HepG2 (cell line): Measurements from ENCODE around the gene TOB1. TPM values are rescaled to one million over a fixed set of nuclear protein-coding genes. Genes with fewer than 3 reads are reported as not detected.

Source experiments
- AGO1 ChIP-seq: fragments of 200-400 bp; formaldehyde crosslinking; IDR thresholded peaks from 2 replicates; pipeline ENCODE4 v1.6.1; 2017; ENCODE audit warnings: mild to moderate bottlenecking, low read depth, low read length, moderate library complexity; ENCODE audit not compliant: poor library complexity, severe bottlenecking
- ATF1 ChIP-seq: IDR thresholded peaks from 2 replicates; pipeline ENCODE4 v1.6.1; 2016; ENCODE audit warnings: mild to moderate bottlenecking, control low read depth
- BCL6 ChIP-seq: IDR thresholded peaks from 2 replicates; pipeline ENCODE4 v1.6.1; 2016; ENCODE audit warnings: missing genetic modification reagents, missing compliant biosample characterization
- CBX2 ChIP-seq, 2 experiments: fragments of 200-600 bp in 1 of 2; sonication (generic); formaldehyde crosslinking in 1 of 2; IDR thresholded peaks; 2 replicates each; pipeline versions ENCODE4 v1.7.0 to v1.8.1; 2018 to 2022; ENCODE audit warnings: low read depth in 2 of 2, low read length in 1 of 2, mild to moderate bottlenecking in 1 of 2, missing genetic modification reagents in 1 of 2
- CEBPB ChIP-seq: IDR thresholded peaks from 2 replicates; pipeline ENCODE4 v1.6.1; 2011; ENCODE audit warnings: low read depth, low read length, improper control_type of control experiment, borderline replicate concordance
- IKZF4 ChIP-seq: sonication (generic); formaldehyde crosslinking; IDR thresholded peaks from 2 replicates; pipeline ENCODE4 v1.5.1; 2020; ENCODE audit warnings: borderline replicate concordance, mild to moderate bottlenecking, low read depth, missing genetic modification reagents; ENCODE audit errors: not compliant biosample characterization
- KDM3A ChIP-seq: IDR thresholded peaks from 2 replicates; pipeline ENCODE4 v1.6.1; 2018; ENCODE audit warnings: low read depth, missing compliant biosample characterization
- KDM4B ChIP-seq: sonication (generic); formaldehyde crosslinking; IDR thresholded peaks from 2 replicates; pipeline ENCODE4 v1.4.0; 2020; ENCODE audit warnings: missing genetic modification reagents
- MZF1 ChIP-seq: sonication (generic); formaldehyde crosslinking; IDR thresholded peaks from 2 replicates; pipeline ENCODE4 v1.8.1; 2023; ENCODE audit warnings: mild to moderate bottlenecking, missing genetic modification reagents, borderline replicate concordance
- NFATC3 ChIP-seq: sonication (generic); formaldehyde crosslinking; IDR thresholded peaks from 2 replicates; pipeline ENCODE4 v1.5.1; 2020; ENCODE audit warnings: mild to moderate bottlenecking, missing genetic modification reagents
- ZBTB7A ChIP-seq: sonication (generic); formaldehyde crosslinking; IDR thresholded peaks from 2 replicates; pipeline ENCODE4 v1.8.0; 2022; ENCODE audit warnings: mild to moderate bottlenecking, missing genetic modification reagents
- ZFP37 ChIP-seq: sonication (generic); formaldehyde crosslinking; IDR thresholded peaks from 2 replicates; pipeline ENCODE4 v1.4.0; 2020; ENCODE audit warnings: missing genetic modification reagents, borderline replicate concordance
- ZNF138 ChIP-seq: sonication (generic); formaldehyde crosslinking; IDR thresholded peaks from 2 replicates; pipeline ENCODE4 v1.5.0; 2020; ENCODE audit warnings: mild to moderate bottlenecking, low read depth, missing genetic modification reagents
- ZNF205 ChIP-seq: IDR thresholded peaks from 2 replicates; pipeline ENCODE4 v1.6.1; 2018; ENCODE audit warnings: missing biosample characterization, missing genetic modification reagents
- ZNF33B ChIP-seq: sonication (generic); formaldehyde crosslinking; IDR thresholded peaks from 2 replicates; pipeline ENCODE4 v1.5.1; 2020; ENCODE audit warnings: mild to moderate bottlenecking, missing genetic modification reagents
- ZNF367 ChIP-seq: sonication (generic); formaldehyde crosslinking; IDR thresholded peaks from 2 replicates; pipeline ENCODE4 v1.4.0; 2020; ENCODE audit warnings: missing genetic modification reagents, borderline replicate concordance
- ZNF589 ChIP-seq: sonication (generic); formaldehyde crosslinking; conservative IDR thresholded peaks from 2 replicates; pipeline ENCODE4 v1.8.0; 2022; ENCODE audit warnings: mild to moderate bottlenecking, moderate library complexity, missing genetic modification reagents
- ZNF607 ChIP-seq: sonication (generic); formaldehyde crosslinking; IDR thresholded peaks from 2 replicates; pipeline ENCODE4 v1.5.1; 2020; ENCODE audit warnings: missing genetic modification reagents, mild to moderate bottlenecking, borderline replicate concordance
- ZSCAN12 ChIP-seq: sonication (generic); formaldehyde crosslinking; IDR thresholded peaks from 2 replicates; pipeline ENCODE4 v1.9.0; 2021; ENCODE audit warnings: mild to moderate bottlenecking, missing genetic modification reagents
- polyA plus RNA-seq, 8 experiments: library from polyadenylated mRNA; depleted of rRNA in 3 of 8; stranded (reverse) in 7 of 8; unstranded in 1 of 8; fragments of >200 nt; fragmentation: Illumina TruSeq in 4 of 8; extraction: Trizol in 4 of 8; gene quantifications; 2 replicates each; pipeline versions ENCODE4 v1.2.1 to v1.2.3, GENCODE V29; 2011 to 2016; ENCODE audit warnings: low read depth in 4 of 8, missing spikeins in 1 of 8, mixed read lengths in 1 of 8; ENCODE audit not compliant: insufficient read depth in 1 of 8
- total RNA-seq, 5 experiments: library from RNA; depleted of rRNA; stranded (reverse); fragments of >200 nt; fragmentation: Illumina TruSeq; extraction: Trizol; gene quantifications; 2 replicates each; pipeline ENCODE4 v1.2.3, GENCODE V29; 2016; ENCODE audit warnings: low read depth in 1 of 5
- TF ChIP-seq, protein P1 (sequence below): sonication (generic); formaldehyde crosslinking; IDR thresholded peaks from 2 replicates; pipeline ENCODE4 v1.4.0; 2020; ENCODE audit warnings: missing genetic modification reagents
- TF ChIP-seq, protein P2 (sequence below): sonication (generic); formaldehyde crosslinking; IDR thresholded peaks from 2 replicates; pipeline ENCODE4 v1.8.0; 2022; ENCODE audit warnings: mild to moderate bottlenecking, missing genetic modification reagents
- TF ChIP-seq, protein P3 (sequence below): sonication (generic); formaldehyde crosslinking; IDR thresholded peaks from 2 replicates; pipeline ENCODE4 v1.5.1; 2020; ENCODE audit warnings: mild to moderate bottlenecking, moderate library complexity, missing genetic modification reagents
- TF ChIP-seq, protein P4 (sequence below): IDR thresholded peaks from 2 replicates; pipeline ENCODE4 v1.6.1; 2012; ENCODE audit warnings: inconsistent platforms
- TF ChIP-seq, protein P5 (sequence below), 2 experiments: fragments of 450-650 bp in 1 of 2; sonication (generic) in 1 of 2; formaldehyde crosslinking; IDR thresholded peaks; 2 replicates each; pipeline versions ENCODE4 v1.5.0 to v1.8.0; 2020 to 2022; ENCODE audit warnings: mild to moderate bottlenecking in 1 of 2, missing genetic modification reagents in 1 of 2

TOB1 gene
- total and polyA plus RNA-seq, 2 of the 13 experiments (the other 11 are each of a cell fraction or from before 2014, with no cell fraction given): 21.9 to 57.7 TPM

DNA sequence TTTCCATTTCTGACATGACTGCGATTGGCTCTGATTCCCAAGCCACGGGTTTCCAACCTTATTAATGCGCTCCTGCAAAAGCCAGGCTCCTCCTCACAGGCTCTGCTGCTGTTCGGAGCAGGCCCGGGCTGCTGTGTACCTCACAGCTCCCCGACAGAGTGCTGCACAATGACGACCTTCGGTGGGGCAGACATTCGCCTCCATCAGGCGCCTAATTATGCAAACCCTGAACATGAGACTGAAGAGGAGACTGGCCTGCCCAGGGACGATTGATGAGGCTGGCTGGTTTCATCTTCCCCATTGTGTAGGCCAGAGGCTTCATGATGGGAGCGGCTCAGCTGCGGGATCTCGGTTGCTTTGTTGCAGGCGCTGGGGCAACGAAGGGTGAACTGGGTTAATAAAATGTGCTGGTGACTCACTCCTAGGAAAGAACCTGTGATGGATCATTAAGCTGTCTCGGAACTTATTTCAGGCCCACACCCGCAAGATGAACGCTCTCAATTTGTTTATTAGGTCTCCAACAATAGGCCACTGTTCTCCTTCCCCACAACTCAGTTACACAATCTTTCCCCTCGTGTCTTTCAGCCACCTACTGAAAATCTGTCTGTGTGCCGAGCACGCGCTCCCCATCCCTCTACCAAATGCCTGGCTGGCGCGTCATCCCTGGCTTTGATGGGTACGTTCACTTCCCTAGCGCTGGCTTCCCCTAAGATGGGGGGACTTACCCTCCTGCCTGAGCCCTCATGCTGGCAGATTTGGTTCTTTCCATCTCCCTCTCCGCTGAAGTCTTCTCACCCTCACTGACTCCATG lies 27.2 kb upstream of the TOB1 start (continued):
- TF ChIP-seq CEBPB (peak; percentile 93), ZNF138 (CRISPR knock-in tag) (peak; percentile 88), ZNF607 (CRISPR knock-in tag) (peak; percentile 86), AGO1 (no peak), ZNF205 (peak; percentile 70; the same call in 1 of the 2 replicates), ZNF589 (peak; percentile 61; the same call in 1 of the 2 replicates), KDM4B (CRISPR knock-in tag) (peak; percentile 72; the same call in 1 of the 2 replicates), MZF1 (CRISPR knock-in tag) (no peak), ZNF33B (peak; percentile 81), KDM3A (no peak), IKZF4 (CRISPR knock-in tag) (peak; percentile 54), ATF1 (CRISPR knock-in tag) (no peak), ZNF367 (no peak), ZFP37 (peak; percentile 85), ZBTB7A (CRISPR knock-in tag) (peak; percentile 87), CBX2 (IDR thresholded peaks at IDR 0.05; ENCODE audit: low read depth, low read length) (no peak), CBX2 (CRISPR knock-in tag; IDR thresholded peaks at IDR 0.05; ENCODE audit: low read depth) (no peak), ZSCAN12 (CRISPR knock-in tag) (no peak), BCL6 (peak; percentile 76), NFATC3 (peak; percentile 84; the same call in 1 of the 2 replicates)
- TF ChIP-seq, protein P1, sequence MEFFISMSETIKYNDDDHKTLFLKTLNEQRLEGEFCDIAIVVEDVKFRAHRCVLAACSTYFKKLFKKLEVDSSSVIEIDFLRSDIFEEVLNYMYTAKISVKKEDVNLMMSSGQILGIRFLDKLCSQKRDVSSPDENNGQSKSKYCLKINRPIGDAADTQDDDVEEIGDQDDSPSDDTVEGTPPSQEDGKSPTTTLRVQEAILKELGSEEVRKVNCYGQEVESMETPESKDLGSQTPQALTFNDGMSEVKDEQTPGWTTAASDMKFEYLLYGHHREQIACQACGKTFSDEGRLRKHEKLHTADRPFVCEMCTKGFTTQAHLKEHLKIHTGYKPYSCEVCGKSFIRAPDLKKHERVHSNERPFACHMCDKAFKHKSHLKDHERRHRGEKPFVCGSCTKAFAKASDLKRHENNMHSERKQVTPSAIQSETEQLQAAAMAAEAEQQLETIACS (CRISPR knock-in tag): no peak
- TF ChIP-seq, protein P2, sequence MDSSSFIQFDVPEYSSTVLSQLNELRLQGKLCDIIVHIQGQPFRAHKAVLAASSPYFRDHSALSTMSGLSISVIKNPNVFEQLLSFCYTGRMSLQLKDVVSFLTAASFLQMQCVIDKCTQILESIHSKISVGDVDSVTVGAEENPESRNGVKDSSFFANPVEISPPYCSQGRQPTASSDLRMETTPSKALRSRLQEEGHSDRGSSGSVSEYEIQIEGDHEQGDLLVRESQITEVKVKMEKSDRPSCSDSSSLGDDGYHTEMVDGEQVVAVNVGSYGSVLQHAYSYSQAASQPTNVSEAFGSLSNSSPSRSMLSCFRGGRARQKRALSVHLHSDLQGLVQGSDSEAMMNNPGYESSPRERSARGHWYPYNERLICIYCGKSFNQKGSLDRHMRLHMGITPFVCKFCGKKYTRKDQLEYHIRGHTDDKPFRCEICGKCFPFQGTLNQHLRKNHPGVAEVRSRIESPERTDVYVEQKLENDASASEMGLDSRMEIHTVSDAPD (CRISPR knock-in tag): peak; percentile 40; the same call in 1 of the 2 replicates
- TF ChIP-seq, protein P3, sequence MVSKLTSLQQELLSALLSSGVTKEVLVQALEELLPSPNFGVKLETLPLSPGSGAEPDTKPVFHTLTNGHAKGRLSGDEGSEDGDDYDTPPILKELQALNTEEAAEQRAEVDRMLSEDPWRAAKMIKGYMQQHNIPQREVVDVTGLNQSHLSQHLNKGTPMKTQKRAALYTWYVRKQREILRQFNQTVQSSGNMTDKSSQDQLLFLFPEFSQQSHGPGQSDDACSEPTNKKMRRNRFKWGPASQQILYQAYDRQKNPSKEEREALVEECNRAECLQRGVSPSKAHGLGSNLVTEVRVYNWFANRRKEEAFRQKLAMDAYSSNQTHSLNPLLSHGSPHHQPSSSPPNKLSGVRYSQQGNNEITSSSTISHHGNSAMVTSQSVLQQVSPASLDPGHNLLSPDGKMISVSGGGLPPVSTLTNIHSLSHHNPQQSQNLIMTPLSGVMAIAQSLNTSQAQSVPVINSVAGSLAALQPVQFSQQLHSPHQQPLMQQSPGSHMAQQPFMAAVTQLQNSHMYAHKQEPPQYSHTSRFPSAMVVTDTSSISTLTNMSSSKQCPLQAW (CRISPR knock-in tag): peak; percentile 81
- TF ChIP-seq, protein P4, sequence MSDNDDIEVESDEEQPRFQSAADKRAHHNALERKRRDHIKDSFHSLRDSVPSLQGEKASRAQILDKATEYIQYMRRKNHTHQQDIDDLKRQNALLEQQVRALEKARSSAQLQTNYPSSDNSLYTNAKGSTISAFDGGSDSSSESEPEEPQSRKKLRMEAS: peak; percentile 97
- TF ChIP-seq, protein P5, sequence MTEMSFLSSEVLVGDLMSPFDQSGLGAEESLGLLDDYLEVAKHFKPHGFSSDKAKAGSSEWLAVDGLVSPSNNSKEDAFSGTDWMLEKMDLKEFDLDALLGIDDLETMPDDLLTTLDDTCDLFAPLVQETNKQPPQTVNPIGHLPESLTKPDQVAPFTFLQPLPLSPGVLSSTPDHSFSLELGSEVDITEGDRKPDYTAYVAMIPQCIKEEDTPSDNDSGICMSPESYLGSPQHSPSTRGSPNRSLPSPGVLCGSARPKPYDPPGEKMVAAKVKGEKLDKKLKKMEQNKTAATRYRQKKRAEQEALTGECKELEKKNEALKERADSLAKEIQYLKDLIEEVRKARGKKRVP (CRISPR knock-in tag; IDR thresholded peaks at IDR 0.05): peak in 1 of 2 experiments; percentile 83; a peak in 2 of 4 replicates
